A673 (cell line): ENCODE measurements around the gene IDS. TPM values are rescaled to one million over a fixed set of nuclear protein-coding genes. Genes with fewer than 3 reads are reported as not detected.

Experiments
- BruUV-seq: library from RNA; stranded (reverse); fragments of 400-500 nt; replicated peaks from 2 replicates; lab custom pipeline; 2021; lab: Mats Ljungman, UMichigan
- CTCF ChIA-PET: fragments of 300-600 bp; sonication (Branson Sonifier 250); formaldehyde crosslinking; loops from one replicate; lab custom pipeline; 2022; ENCODE audit warnings: antibody characterized with exemption; lab: Charles Lee
- POLR2A ChIA-PET: fragments of 300-600 bp; sonication (Branson Sonifier 250); formaldehyde crosslinking; loops from one replicate; lab custom pipeline; 2022; ENCODE audit warnings: antibody characterized with exemption; ENCODE audit not compliant: low non-redundant PET; lab: Charles Lee
- DNase-seq: peaks from one replicate; pipeline ENCODE4 v3.0.0-alpha.2; 2015; ENCODE audit warnings: low spot score
- H3K27ac ChIP-seq: fragments of 200-600 bp; sonication (generic); 2 replicates; pipeline ENCODE4 v1.5.1; 2016; ENCODE audit warnings: mixed run types, low read depth, mild to moderate bottlenecking, mixed read lengths, antibody characterized with exemption, low read length; ENCODE audit not compliant: poor library complexity, severe bottlenecking
- H3K27me3 ChIP-seq: fragments of 200-600 bp; sonication (generic); replicated peaks from 2 replicates; pipeline ENCODE4 v1.6.1; 2017; ENCODE audit warnings: mixed run types, low read depth, mild to moderate bottlenecking, mixed read lengths, antibody characterized with exemption, low read length; ENCODE audit not compliant: insufficient read depth, poor library complexity
- H3K36me3 ChIP-seq: fragments of 200-600 bp; sonication (generic); 2 replicates; pipeline ENCODE4 v1.6.1; 2016; ENCODE audit warnings: mixed run types, mild to moderate bottlenecking, mixed read lengths, antibody characterized with exemption, low read length; ENCODE audit not compliant: insufficient read depth, poor library complexity, severe bottlenecking
- H3K4me1 ChIP-seq: fragments of 200-600 bp; sonication (generic); 2 replicates; pipeline ENCODE4 v1.6.1; 2017; ENCODE audit warnings: mixed run types, mild to moderate bottlenecking, mixed read lengths, antibody characterized with exemption, low read length; ENCODE audit not compliant: insufficient read depth, poor library complexity, severe bottlenecking
- H3K4me3 ChIP-seq: fragments of 200-600 bp; sonication (generic); 2 replicates; pipeline ENCODE4 v1.5.1; 2016; ENCODE audit warnings: low read depth, mixed run types, mild to moderate bottlenecking, mixed read lengths, low read length; ENCODE audit not compliant: poor library complexity, severe bottlenecking
- H3K9me3 ChIP-seq: fragments of 200-600 bp; sonication (generic); 2 replicates; pipeline ENCODE4 v1.6.1; 2016; ENCODE audit warnings: mixed run types, low read depth, mild to moderate bottlenecking, mixed read lengths, antibody characterized with exemption, low read length; ENCODE audit not compliant: poor library complexity, severe bottlenecking
- EZH2 ChIP-seq: fragments of 200-600 bp; sonication (generic); IDR thresholded peaks from 2 replicates; pipeline ENCODE4 v1.6.1; 2017; ENCODE audit warnings: borderline replicate concordance, low read depth, mild to moderate bottlenecking, mixed read lengths, antibody characterized with exemption, low read length; ENCODE audit not compliant: poor library complexity, severe bottlenecking
- intact Hi-C: fragments of 100-400 bp; cut with micrococcal nuclease; formaldehyde crosslinking; loops from one replicate; pipeline ENCODE4 v1.10.0; 2022; ENCODE audit not compliant: unreplicated experiment
- total RNA-seq: library from RNA; stranded (reverse); gene quantifications from 2 replicates; pipeline ENCODE4 v1.2.3, GENCODE V29; 2021
- TF ChIP-seq, protein P1 (sequence below): fragments of 300-800, 200-600 bp; sonication (generic); conservative IDR thresholded peaks from 2 replicates; pipeline ENCODE4 v1.5.1; 2017; ENCODE audit warnings: low read depth, mild to moderate bottlenecking, antibody characterized with exemption, low read length, moderate library complexity, mixed read lengths

The IDS gene
- total RNA-seq, 1 experiment from 2014 or later = 50.7 TPM

DNA sequence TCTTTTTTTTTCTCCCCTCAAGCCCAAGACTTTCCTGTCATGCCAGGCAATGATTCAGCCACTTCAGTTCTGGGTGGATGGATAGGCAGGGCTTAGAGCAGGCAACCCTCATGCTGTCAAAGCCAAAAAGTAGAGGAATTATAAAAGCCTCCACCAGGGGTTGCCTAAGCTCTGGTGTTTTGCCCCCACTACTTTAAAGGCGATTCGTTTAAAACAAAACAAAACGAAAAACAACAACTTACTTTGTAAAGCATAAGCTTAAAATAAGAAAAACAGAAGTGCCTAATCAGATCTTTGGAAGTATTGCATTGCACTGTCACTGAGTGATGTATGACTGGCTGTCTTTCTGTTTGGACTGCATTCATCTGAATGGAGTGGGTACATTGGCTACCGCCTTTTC is 5.3 kb upstream of the IDS start:
- TF ChIP-seq EZH2 = no peak
- TF ChIP-seq, protein P1, sequence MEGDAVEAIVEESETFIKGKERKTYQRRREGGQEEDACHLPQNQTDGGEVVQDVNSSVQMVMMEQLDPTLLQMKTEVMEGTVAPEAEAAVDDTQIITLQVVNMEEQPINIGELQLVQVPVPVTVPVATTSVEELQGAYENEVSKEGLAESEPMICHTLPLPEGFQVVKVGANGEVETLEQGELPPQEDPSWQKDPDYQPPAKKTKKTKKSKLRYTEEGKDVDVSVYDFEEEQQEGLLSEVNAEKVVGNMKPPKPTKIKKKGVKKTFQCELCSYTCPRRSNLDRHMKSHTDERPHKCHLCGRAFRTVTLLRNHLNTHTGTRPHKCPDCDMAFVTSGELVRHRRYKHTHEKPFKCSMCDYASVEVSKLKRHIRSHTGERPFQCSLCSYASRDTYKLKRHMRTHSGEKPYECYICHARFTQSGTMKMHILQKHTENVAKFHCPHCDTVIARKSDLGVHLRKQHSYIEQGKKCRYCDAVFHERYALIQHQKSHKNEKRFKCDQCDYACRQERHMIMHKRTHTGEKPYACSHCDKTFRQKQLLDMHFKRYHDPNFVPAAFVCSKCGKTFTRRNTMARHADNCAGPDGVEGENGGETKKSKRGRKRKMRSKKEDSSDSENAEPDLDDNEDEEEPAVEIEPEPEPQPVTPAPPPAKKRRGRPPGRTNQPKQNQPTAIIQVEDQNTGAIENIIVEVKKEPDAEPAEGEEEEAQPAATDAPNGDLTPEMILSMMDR = 0 out of 2 replicates have a peak, but pooled peaks have one; percentile 28
- Histone ChIP-seq H3K4me1 (no peaks in the 10 kb centered on the region), H3K36me3 (no peaks in the 10 kb centered on the region), H3K27ac (no peak overlapping the region), H3K4me3 (no peak overlapping the region), H3K27me3 (no peaks in the 10 kb centered on the region), H3K9me3 (no peaks in the 10 kb centered on the region)
- intact Hi-C loops = no loop called here
- peak; percentile 27 for DNase-seq
- ChIA-PET POLR2A (no interaction called here), CTCF (no interaction called here)
- no TSS peak for BruUV-seq

DNA sequence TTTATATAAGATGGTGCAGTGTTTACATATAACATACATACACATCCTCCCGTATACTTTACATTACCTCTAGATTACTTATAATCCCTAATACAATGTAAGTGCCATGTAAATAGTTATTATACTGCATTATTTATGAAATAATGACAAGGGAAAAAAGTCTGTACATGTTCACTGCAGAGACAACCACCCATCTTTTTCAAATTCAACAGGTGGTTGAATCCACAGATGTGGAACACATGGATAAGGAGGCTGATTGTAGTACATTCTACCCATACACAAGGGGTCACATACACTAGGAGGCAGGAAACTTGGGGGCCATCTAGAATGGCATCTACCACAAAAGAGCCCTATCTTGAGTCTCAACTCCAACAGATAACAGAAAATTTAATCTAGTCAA is 3.4 kb upstream of the IDS start:
- TF ChIP-seq, protein P1 = no peak
- Histone ChIP-seq H3K9me3 (no peaks in the 10 kb centered on the region), H3K27ac (no peak overlapping the region), H3K4me1 (no peaks in the 10 kb centered on the region), H3K36me3 (no peaks in the 10 kb centered on the region), H3K27me3 (no peaks in the 10 kb centered on the region), H3K4me3 (no peak overlapping the region)
- ChIA-PET CTCF (no interaction called here), POLR2A (no interaction called here)
- no peak for DNase-seq
- intact Hi-C loops = no loop called here
- BruUV-seq = no TSS peak

DNA sequence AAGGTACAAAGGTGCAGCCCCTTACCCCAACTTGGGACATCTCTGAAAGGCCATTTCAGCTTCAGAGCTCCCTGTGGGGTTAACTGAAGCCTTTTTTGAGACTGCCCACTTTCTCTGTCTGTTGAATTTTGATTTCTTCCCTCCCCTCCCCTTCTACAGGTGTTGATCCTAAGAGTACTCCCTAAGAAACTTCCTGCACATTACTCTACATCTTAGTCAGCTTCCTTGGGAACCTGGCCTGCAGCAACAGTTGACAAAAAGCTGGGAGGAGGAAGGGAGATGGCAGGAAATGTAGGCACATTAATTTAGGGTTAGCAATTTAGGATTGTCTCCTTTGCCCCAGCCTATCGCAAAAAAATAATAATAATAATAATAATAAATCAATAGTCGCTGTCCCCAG is 1.2 kb upstream of the IDS start:
- ChIA-PET CTCF (no interaction called here), POLR2A (no interaction called here)
- BruUV-seq = no TSS peak
- no peaks in the 10 kb centered on the region for H3K9me3 ChIP-seq
- no peaks in the 10 kb centered on the region for H3K4me1 ChIP-seq
- no peak overlapping the region for H3K27ac ChIP-seq
- TF ChIP-seq, protein P1 = no peak
- TF ChIP-seq EZH2 = no peak
- DNase-seq = no peak
- intact Hi-C loops = no loop called here
- H3K36me3 ChIP-seq = peaks cover 2% of the 10 kb centered on the region
- H3K4me3 ChIP-seq = no peak overlapping the region
- H3K27me3 ChIP-seq = no peaks in the 10 kb centered on the region
